GM20000 (cell line): Measurements from ENCODE around the gene LGI2.
A peak's percentile ranks its signal among the peaks of the same experiment; 100 is the strongest.

Experiments used
- DNase-seq: peaks from one replicate; pipeline ENCODE4 v3.0.0; 2012; ENCODE audit warnings: low spot score
- CTCF ChIP-seq: IDR thresholded peaks from 2 replicates; pipeline ENCODE4 v1.5.1; 2012; ENCODE audit warnings: mild to moderate bottlenecking, control low read depth; ENCODE audit errors: extremely low read depth, missing control alignments

Gene LGI2

DNA sequence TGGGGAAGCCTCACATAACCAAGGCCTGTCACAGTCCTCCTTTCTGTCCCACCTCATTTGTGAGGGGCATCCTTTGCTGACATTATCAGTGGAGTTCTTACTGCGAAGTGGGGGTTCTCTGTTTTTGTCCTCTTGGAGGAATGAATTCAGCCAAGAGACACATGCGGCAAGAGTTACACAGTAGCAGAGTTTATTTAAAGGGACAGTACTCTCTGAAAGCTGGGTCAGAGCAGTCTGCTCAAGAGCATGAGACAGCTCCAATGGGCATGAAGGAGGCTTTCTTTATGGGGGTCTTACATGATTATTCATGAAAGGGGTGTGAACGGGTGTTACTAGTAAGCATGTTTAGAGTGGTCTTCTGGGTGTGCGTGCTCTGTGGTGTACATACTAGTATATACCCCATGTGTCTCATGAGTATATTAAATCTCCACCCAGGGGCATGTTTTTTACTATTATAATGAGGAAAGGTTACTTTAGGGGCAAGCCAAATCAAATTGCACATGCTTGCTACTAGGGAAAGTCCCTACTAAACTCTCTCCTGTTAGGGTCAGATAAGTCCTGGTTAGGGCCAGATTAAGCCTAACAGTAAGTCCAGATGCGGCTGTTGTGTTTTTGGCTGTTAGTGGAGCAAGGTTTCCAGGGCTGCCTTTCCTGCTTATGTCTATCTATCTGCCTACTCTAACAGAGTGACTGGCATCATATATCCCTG, 19.8 kb upstream of the LGI2 start:
- no peak for TF ChIP-seq CTCF
- no peak for DNase-seq

DNA sequence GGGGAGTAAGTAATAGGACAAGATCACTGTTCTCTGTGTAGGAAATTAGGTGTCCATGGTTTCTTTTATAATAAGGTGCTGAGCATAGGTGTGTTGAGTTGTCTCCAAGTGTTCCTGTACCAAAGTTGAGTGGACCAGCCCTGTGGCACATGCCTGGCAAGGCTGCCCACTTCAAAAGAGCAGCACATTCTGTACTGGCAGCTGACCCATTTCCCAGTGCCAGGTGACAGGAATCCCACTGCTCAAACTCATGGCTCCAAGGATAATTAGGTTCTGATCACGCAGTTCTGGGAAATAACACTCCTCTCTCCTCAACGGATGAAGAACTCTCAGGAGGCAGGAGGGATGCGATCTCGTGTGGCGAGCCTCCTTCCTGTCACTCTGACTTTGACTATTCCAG, 12.8 kb upstream of the LGI2 start:
- DNase-seq = no peak
- TF ChIP-seq CTCF = no peak

GRCh38 chr4:25033526-25033925, 2.8 kb upstream of the LGI2 start:
- no peak for DNase-seq
- TF ChIP-seq CTCF = no peak

DNA sequence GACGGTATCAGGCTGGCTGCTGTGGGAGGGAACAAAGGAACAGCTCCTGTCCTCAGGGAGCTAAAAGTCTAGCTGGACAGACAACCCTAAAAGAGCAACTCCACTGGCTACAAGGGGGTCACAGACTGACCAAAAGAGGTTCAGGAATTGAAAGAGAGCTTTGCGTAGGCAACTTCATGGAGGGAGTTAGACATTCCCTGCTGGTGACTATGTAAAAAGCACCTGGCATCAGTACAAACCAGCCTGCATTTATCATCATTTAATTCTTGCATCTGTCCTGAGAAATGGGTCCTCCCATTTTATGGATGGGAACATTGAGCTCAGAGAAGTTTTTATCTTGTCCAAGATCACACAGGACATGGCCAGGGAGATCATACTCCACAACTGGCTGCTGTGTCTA, 1.4 kb upstream of the LGI2 start:
- TF ChIP-seq CTCF = no peak
- no peak for DNase-seq

GRCh38 chr4:25031077-25031621, 403 bp upstream of the LGI2 start:
- DNase-seq = peak; percentile 39
- no peak for TF ChIP-seq CTCF

- peak; percentile 33 for DNase-seq
- no peak for TF ChIP-seq CTCF
These were observed 1.1 kb downstream of the LGI2 start for GRCh38 chr4:25029479-25030276.

DNA sequence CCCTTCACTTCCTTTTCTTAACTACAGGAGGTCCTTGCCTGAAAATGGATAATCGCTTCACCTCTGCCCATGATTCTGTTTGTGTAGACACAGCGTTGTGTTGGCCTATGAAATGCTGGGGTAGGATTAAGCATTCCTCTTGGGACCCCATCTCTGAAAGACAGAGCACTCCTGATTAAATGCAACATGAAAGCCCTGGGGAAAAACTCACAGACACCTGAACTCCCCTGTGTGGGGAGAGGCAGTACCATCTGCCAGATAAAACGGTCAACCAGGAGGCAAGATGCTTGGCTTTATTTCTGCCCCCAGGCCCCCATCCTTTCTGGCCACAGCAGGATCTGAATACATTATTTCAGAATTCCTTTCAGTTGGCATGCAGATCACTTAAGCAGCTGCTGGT, 1.9 kb downstream of the LGI2 start:
- TF ChIP-seq CTCF = no peak
- no peak for DNase-seq
